ENCODE measurements around the gene RNPEPL1.

RNPEPL1 gene

DNA sequence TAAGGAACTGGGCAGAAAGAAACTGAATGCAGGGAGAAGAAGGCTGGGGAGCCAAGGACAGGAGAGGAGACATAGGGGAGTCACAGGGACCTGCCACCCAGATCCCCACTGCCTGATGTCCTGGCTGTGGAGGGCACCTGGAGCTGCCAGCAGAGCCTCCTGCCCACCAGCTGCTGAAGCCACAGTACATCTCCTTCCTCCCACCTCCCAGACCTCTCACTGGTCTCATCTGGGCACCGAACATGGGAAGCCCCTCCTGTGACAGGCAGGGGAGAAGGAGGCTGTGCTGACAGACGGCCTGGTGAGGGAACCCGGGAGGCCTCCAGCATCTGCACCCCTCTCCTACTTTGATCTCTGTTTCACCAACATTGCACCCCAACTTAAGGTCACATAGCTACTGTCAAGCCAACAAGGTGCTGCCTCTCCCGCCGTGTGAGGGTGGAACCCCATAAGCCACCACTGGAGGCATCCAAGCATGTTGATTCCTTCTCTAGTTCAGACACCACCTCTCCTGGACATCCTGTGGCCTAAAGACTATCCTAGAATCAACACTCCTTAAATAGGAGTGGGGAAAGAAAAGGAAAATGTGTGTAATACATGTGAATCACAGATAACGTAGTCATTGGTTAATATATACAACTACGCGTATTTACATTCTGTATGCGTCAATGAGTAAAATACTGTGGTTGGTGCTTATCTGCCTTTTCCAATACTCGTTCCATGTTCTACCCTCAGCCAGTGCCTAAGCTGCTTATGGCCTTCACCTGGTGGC, 3.5 kb upstream of the RNPEPL1 start:
- DNase-seq (ENCODE audit: low read depth, low spot score): no peak

GRCh38 chr2:240565333-240566202, 2.7 kb upstream of the RNPEPL1 start:
- peak; percentile 80 for DNase-seq (ENCODE audit: low read depth, low spot score)

DNA sequence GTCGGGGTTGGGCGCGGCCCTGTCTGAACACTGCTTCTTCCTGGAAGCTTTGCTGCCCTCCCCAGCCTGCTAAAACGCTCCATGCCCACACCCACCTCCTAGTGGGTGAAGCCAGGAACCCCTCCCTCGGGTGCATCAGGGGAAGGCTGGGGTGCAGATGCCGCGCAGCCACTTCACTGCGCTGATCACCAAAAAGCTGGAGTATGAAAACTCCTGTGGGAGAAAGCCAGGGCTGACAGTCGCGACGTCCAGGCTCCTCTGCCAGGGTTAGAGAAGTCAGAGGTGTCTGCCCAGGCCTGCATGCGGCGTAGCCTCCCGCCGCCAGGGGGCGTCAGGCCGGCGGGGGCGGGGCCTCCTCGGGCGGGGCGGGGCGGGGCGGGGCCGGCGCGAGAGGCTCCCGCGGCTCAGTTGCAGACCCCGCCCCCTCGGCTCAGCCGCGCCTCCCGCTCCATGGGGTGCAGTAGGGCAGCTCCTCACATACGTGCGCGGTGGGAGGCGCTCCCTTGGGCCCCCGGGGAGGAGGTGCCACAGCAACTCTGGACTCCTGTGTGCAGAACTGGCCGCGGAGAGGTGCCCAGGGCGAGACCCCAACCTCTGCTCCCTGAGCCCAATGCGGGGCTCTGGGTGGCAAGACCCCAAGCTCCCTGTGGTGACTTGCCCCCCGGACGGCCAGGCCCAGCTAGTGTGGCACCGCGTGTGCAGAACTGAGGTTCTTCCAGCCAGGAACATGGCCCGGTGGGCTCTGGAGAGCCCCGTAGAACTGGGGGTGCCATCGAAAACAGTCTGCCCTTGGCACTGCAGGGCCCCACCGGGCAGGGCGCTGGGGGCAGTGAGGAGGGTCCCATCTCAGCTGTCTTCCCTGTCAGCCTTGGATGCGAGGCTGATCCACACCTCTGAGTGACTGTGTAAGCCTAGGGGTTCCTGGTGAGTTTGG, 1.8 kb upstream of the RNPEPL1 start:
- peak; percentile 89 for DNase-seq (ENCODE audit: low read depth, low spot score)

- DNase-seq (ENCODE audit: low read depth, low spot score): no peak
These were observed 980 bp upstream of the RNPEPL1 start for GRCh38 chr2:240567137-240567871.

GRCh38 chr2:240568678-240569522, 616 bp downstream of the RNPEPL1 start:
- DNase-seq (ENCODE audit: low read depth, low spot score): no peak

DNA sequence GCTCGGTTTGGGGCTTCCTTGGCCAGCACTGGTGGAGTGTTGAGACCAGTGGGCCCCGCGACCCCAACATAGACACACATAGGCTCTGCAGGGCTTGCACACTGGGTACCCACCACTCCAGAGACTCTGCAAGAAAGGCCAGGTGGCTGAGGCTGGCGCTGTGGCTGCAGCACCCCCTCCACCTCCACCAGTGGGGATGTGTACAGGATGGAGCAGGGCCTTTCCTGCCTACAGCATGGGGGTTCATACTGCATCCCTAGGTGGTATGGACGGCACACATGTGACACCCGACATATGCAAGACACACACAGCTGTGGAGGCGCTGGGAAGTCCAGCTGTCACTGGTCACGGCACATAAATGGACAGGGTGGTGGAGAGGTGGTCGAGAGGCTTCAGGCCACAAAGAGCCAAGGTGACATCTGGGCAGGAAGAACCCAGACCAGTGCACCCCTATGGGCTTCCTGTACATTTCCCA, 1.3 kb downstream of the RNPEPL1 start:
- no peak for DNase-seq (ENCODE audit: low read depth, low spot score)

DNA sequence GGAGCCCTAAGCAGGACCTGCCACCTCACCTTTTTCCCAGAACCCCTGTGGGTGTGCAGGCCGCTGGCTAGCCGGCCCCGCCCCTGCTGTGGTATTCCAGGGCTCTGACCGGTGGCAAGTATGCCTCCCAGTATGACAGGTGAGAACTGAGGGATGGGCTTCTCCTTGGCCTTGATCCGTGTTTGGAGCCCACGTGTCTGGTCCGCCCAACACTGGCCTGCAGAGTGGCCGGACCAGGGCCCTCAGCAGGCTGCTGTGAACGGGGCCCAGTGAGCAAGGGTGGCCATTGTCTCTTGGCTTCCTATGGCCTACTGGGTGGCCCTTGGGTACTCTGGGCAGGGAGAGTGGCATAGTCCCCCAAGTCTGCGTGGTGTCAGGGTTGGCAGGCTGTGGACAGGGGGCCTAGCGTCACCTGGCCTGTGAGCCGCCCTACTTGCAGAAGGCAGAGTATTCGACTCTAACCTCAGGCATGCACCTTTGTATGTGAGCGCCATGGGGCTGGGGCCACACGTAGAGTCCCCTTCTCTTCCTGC, 1.8 kb downstream of the RNPEPL1 start:
- no peak for DNase-seq (ENCODE audit: low read depth, low spot score)

GRCh38 chr2:240570531-240571313, 2.4 kb downstream of the RNPEPL1 start:
- no peak for DNase-seq (ENCODE audit: low read depth, low spot score)

GRCh38 chr2:240571314-240571973, 3.2 kb downstream of the RNPEPL1 start:
- no peak for DNase-seq (ENCODE audit: low read depth, low spot score)

DNA sequence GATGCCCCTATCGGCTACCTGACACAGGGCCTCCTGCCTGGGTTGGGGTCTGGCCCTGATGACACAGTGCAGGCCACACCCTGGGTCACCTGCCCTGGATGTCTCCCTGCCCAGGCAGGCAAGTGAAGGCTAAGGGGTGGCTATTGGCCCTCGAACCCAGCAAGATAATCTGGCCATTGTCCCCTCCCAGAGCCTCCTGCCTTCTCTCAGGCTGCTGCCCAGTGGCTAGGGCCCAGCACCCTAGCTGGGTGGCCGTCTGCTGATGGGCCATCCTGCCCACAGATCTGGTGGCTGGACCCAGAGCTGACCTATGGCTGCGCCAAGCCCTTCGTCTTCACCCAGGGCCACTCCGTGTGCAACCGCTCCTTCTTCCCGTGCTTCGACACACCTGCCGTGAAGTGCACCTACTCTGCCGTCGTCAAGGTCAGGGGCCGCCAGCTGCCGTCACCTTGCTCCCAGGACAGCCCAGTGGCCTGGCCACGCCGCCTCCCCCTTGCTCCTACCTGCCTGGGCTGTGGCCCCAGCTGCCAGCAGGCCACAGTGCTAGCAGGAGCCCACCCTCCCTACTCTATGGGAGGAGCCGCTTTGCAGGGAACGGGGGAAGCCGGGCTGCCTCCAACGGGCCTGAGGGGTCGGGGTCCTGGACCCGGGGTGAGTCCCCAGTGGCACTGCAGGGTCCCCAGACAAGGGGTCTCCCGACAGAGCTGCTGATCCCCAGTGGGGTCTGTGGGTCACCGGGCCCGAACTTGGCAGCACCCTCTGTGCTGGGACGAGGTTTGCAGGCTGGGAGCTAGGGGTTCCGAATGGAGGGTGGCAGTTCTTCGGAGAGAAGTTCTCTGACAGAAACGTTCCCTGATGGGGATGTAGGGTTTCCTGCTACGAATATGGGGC, 4.1 kb downstream of the RNPEPL1 start:
- DNase-seq (ENCODE audit: low read depth, low spot score): no peak

GRCh38 chr2:240573071-240573515, 4.8 kb downstream of the RNPEPL1 start:
- no peak for DNase-seq (ENCODE audit: low read depth, low spot score)

- DNase-seq (ENCODE audit: low read depth, low spot score): no peak
These were observed 5.5 kb downstream of the RNPEPL1 start for GRCh38 chr2:240573516-240574385.

GRCh38 chr2:240574386-240575100, 6.3 kb downstream of the RNPEPL1 start:
- DNase-seq (ENCODE audit: low read depth, low spot score): no peak

- DNase-seq (ENCODE audit: low read depth, low spot score): no peak
These were observed 7.0 kb downstream of the RNPEPL1 start for GRCh38 chr2:240575101-240575965.

- DNase-seq (ENCODE audit: low read depth, low spot score): no peak
These were observed 7.8 kb downstream of the RNPEPL1 start for GRCh38 chr2:240576036-240576435.

All from activated CD4-positive, CD25-positive, alpha-beta regulatory T cell treated with anti-CD3 and anti-CD28 coated beads, Interleukin-2, amount 50 U/mL, for 16 hours (primary cell).